DOHH2 (cell line): ENCODE measurements around the gene EIF2S3.

Source experiments
- H3F3A ChIP-seq: fragments of 200-600 bp; sonication (generic), shearing (Covaris generic); 2 replicates; pipeline ENCODE4 v1.6.0; 2016; ENCODE audit warnings: antibody characterized with exemption, mild to moderate bottlenecking; ENCODE audit not compliant: control insufficient read depth, insufficient read depth
- H3K27ac ChIP-seq: fragments of 200-600 bp; sonication (generic); 2 replicates; pipeline ENCODE4 v1.5.1; 2014; ENCODE audit warnings: low read depth, mild to moderate bottlenecking, low read length, moderate library complexity
- H3K27me3 ChIP-seq: fragments of 200-600 bp; sonication (generic); 2 replicates; pipeline ENCODE4 v1.6.1; 2014; ENCODE audit warnings: mild to moderate bottlenecking, low read length, mixed read lengths; ENCODE audit not compliant: control insufficient read depth
- H3K36me3 ChIP-seq: fragments of 200-600 bp; sonication (generic); 2 replicates; pipeline ENCODE4 v1.6.1; 2014; ENCODE audit warnings: mild to moderate bottlenecking, low read length, moderate library complexity, mixed read lengths; ENCODE audit not compliant: control insufficient read depth
- H3K4me1 ChIP-seq: fragments of 200-600 bp; sonication (generic); 2 replicates; pipeline ENCODE4 v1.6.1; 2014; ENCODE audit warnings: mild to moderate bottlenecking, low read length, mixed read lengths; ENCODE audit not compliant: control insufficient read depth
- H3K4me2 ChIP-seq: fragments of 200-600 bp; sonication (generic); 2 replicates; pipeline ENCODE4 v1.6.0; 2014; ENCODE audit warnings: mild to moderate bottlenecking, low read length, moderate library complexity
- H3K4me3 ChIP-seq: fragments of 200-600 bp; sonication (generic); 2 replicates; pipeline ENCODE4 v1.5.1; 2014; ENCODE audit warnings: mild to moderate bottlenecking, low read length, mixed read lengths
- H3K79me2 ChIP-seq: fragments of 200-600 bp; sonication (generic); 2 replicates; pipeline ENCODE4 v1.6.1; 2014; ENCODE audit warnings: mild to moderate bottlenecking, low read length, mixed read lengths; ENCODE audit not compliant: control insufficient read depth
- H3K9me2 ChIP-seq: fragments of 200-600 bp; sonication (generic); replicated peaks from 2 replicates; pipeline ENCODE4 v1.6.1; 2014; ENCODE audit warnings: mild to moderate bottlenecking, low read length, mixed read lengths; ENCODE audit not compliant: control insufficient read depth
- H3K9me3 ChIP-seq: fragments of 200-600 bp; sonication (generic); 2 replicates; pipeline ENCODE4 v1.6.1; 2014; ENCODE audit warnings: antibody characterized with exemption, low read length, mixed read lengths; ENCODE audit not compliant: control insufficient read depth, insufficient read depth
- H4K20me1 ChIP-seq: fragments of 200-600 bp; sonication (generic); 2 replicates; pipeline ENCODE4 v1.6.0; 2014; ENCODE audit warnings: low read depth, mild to moderate bottlenecking, antibody characterized with exemption, low read length, moderate library complexity; ENCODE audit not compliant: control insufficient read depth, insufficient read depth
- CTCF ChIP-seq: fragments of 200-600 bp; sonication (generic); IDR thresholded peaks from one replicate; pipeline ENCODE4 v1.5.1; 2014; ENCODE audit warnings: antibody characterized with exemption, mild to moderate bottlenecking, low read depth, low read length; ENCODE audit not compliant: poor library complexity, severe bottlenecking
- EZH2phosphoT487 ChIP-seq: fragments of 200-600 bp; sonication (generic); IDR thresholded peaks from 2 replicates; pipeline ENCODE4 v1.6.1; 2017; ENCODE audit warnings: borderline replicate concordance, mild to moderate bottlenecking, antibody characterized with exemption, low read length, moderate library complexity, mixed read lengths

The EIF2S3 gene

GRCh38 chrX:24025741-24026403 is 28.9 kb upstream of the EIF2S3 start:
- Histone ChIP-seq H3K27ac (peak overlapping the region; percentile 67), H3K4me1 (peaks cover 24% of the 10 kb centered on the region), H3K27me3 (no peaks in the 10 kb centered on the region), H3K4me3 (peak overlapping the region; percentile 88), H3K79me2 (peaks cover 47% of the 10 kb centered on the region), H3K4me2 (peak overlapping the region; percentile 81), H3K9me3 (no peaks in the 10 kb centered on the region), H4K20me1 (no peaks in the 10 kb centered on the region), H3K36me3 (peaks cover 34% of the 10 kb centered on the region), H3F3A (0 out of 2 replicates have a peak, but pooled peaks cover 3% of the 10 kb centered on the region), H3K9me2 (no peaks in the 10 kb centered on the region)
- TF ChIP-seq EZH2phosphoT487 (no peak), CTCF (no peak)

- TF ChIP-seq EZH2phosphoT487 (no peak), CTCF (no peak)
- H3K4me2 ChIP-seq: peak overlapping the region; percentile 81
- peak overlapping the region; percentile 88 for H3K4me3 ChIP-seq
- H3K27ac ChIP-seq: peak overlapping the region; percentile 67; the same call in 1 of the 2 replicates
- H3F3A ChIP-seq: 0 out of 2 replicates have a peak, but pooled peaks cover 3% of the 10 kb centered on the region
- no peaks in the 10 kb centered on the region for H3K27me3 ChIP-seq
- H4K20me1 ChIP-seq: no peaks in the 10 kb centered on the region
- H3K9me2 ChIP-seq: no peaks in the 10 kb centered on the region
- H3K36me3 ChIP-seq: peaks cover 29% of the 10 kb centered on the region
- H3K79me2 ChIP-seq: peaks cover 41% of the 10 kb centered on the region
- H3K9me3 ChIP-seq: no peaks in the 10 kb centered on the region
- H3K4me1 ChIP-seq: peaks cover 19% of the 10 kb centered on the region
These were observed 28.3 kb upstream of the EIF2S3 start for GRCh38 chrX:24026432-24026831.

- H3K36me3 ChIP-seq: peaks cover 24% of the 10 kb centered on the region
- peaks cover 35% of the 10 kb centered on the region for H3K79me2 ChIP-seq
- H3F3A ChIP-seq: 0 out of 2 replicates have a peak, but pooled peaks cover 3% of the 10 kb centered on the region
- H3K4me3 ChIP-seq: peak within 1 kb of the TSS; percentile 88
- no peaks in the 10 kb centered on the region for H3K9me2 ChIP-seq
- no peaks in the 10 kb centered on the region for H3K9me3 ChIP-seq
- H3K27me3 ChIP-seq: no peaks in the 10 kb centered on the region
- H3K27ac ChIP-seq: peak within 1 kb of the TSS; percentile 67
- H4K20me1 ChIP-seq: no peaks in the 10 kb centered on the region
- TF ChIP-seq CTCF (no peak), EZH2phosphoT487 (no peak)
- H3K4me2 ChIP-seq: peak within 1 kb of the TSS; percentile 81
- H3K4me1 ChIP-seq: peaks cover 14% of the 10 kb centered on the region
These were observed 27.7 kb upstream of the EIF2S3 start, which contains the start of gene KLHL15 for GRCh38 chrX:24027086-24027485. Gene KLHL15 (minus strand): TSS chrX:24027186. CDS start chrX:24006693, 20,493 bp downstream.
